Fibroblast of lung (primary cell): ENCODE data around the gene RNASEH2C. TPM values are rescaled to one million over a fixed set of nuclear protein-coding genes. Genes with fewer than 3 reads are reported as not detected.
A peak's percentile ranks its signal among the peaks of the same experiment; 100 is the strongest.
"Not testable (repeated sequence)": the region's sequence is repeated elsewhere in the genome, so short reads cannot be mapped to it uniquely, and the experiment has no call there.

Experiments used
- DNase-seq, 2 donors: peaks; one replicate each; pipeline versions ENCODE4 v3.0.0 to v3.0.0-alpha.2; 2010; ENCODE audit warnings: low read depth in 2 of 2
- H2AFZ ChIP-seq: 2 replicates; pipeline ENCODE4 v1.5.1; 2012; ENCODE audit warnings: low read length, control low read depth, inconsistent platforms
- H3K27ac ChIP-seq: 2 replicates; pipeline ENCODE4 v1.5.1; 2011; ENCODE audit warnings: low read length, control low read depth; ENCODE audit not compliant: insufficient read depth
- H3K27me3 ChIP-seq: 2 replicates; pipeline ENCODE4 v1.5.1; 2011; ENCODE audit warnings: mild to moderate bottlenecking, low read length; ENCODE audit not compliant: control insufficient read depth, insufficient read depth
- H3K36me3 ChIP-seq: 2 replicates; pipeline ENCODE4 v1.5.1; 2011; ENCODE audit warnings: low read length; ENCODE audit not compliant: control insufficient read depth, insufficient read depth
- H3K4me1 ChIP-seq: 2 replicates; pipeline ENCODE4 v1.5.1; 2011; ENCODE audit warnings: low read length; ENCODE audit not compliant: control insufficient read depth, insufficient read depth; ENCODE audit errors: extremely low read depth
- H3K4me2 ChIP-seq: 2 replicates; pipeline ENCODE4 v1.5.1; 2011; ENCODE audit warnings: low read length, control low read depth; ENCODE audit not compliant: insufficient read depth; ENCODE audit errors: extremely low read depth
- H3K4me3 ChIP-seq, 4 experiments: fragments of 200-600 bp in 1 of 4; sonication (generic) in 1 of 4; replicated peaks in 1 of 4; 2 replicates each; pipeline ENCODE4 v1.5.1; 2011 to 2016; ENCODE audit warnings: low read length in 4 of 4, low read depth in 3 of 4, mild to moderate bottlenecking in 3 of 4, control low read depth in 2 of 4, inconsistent platforms in 1 of 4, mixed read lengths in 1 of 4; ENCODE audit not compliant: insufficient read depth in 1 of 4; ENCODE audit errors: control extremely low read depth in 1 of 4
- H3K79me2 ChIP-seq: 2 replicates; pipeline ENCODE4 v1.5.1; 2012; ENCODE audit warnings: mild to moderate bottlenecking, low read length, inconsistent platforms; ENCODE audit not compliant: control insufficient read depth, insufficient read depth
- H3K9ac ChIP-seq: 2 replicates; pipeline ENCODE4 v1.5.1; 2011; ENCODE audit warnings: mild to moderate bottlenecking, low read length, control low read depth; ENCODE audit not compliant: insufficient read depth
- H3K9me3 ChIP-seq: 2 replicates; pipeline ENCODE4 v1.5.1; 2012; ENCODE audit warnings: low read depth, low read length; ENCODE audit not compliant: control insufficient read depth, insufficient read depth
- H4K20me1 ChIP-seq: 2 replicates; pipeline ENCODE4 v1.5.1; 2011; ENCODE audit warnings: low read length; ENCODE audit not compliant: control insufficient read depth, insufficient read depth; ENCODE audit errors: extremely low read depth
- EZH2 ChIP-seq: IDR thresholded peaks from 2 replicates; pipeline ENCODE4 v1.5.1; 2012; ENCODE audit warnings: low read length, control low read depth, mild to moderate bottlenecking; ENCODE audit errors: missing control alignments
- polyA plus RNA-seq, 2 donors: library from polyadenylated mRNA; depleted of rRNA in 1 of 2; stranded (reverse) in 1 of 2; unstranded in 1 of 2; fragments of >200 nt; gene quantifications; 2 replicates each; pipeline ENCODE4 v1.2.1, GENCODE V29; 2011 to 2012; ENCODE audit warnings: missing spikeins in 1 of 2
- total RNA-seq: library from RNA; depleted of rRNA; stranded (reverse); fragments of >200 nt; gene quantifications from 2 replicates; pipeline ENCODE4 v1.2.1, GENCODE V29; 2014
- TF ChIP-seq, protein P1 (sequence below), 2 donors: IDR thresholded peaks in 1 of 2; conservative IDR thresholded peaks in 1 of 2; 1 replicate in 1 of 2; 2 replicates in 1 of 2; pipeline ENCODE4 v1.5.1; 2011 to 2012; ENCODE audit warnings: low read length in 2 of 2, control low read depth in 1 of 2, inconsistent platforms in 1 of 2, low read depth in 1 of 2, mild to moderate bottlenecking in 1 of 2

The RNASEH2C gene
- total and polyA plus RNA-seq, 2 donors (not counting 1 experiment from before 2014, with no cell fraction given), result 12.6 to 29.1 TPM

DNA sequence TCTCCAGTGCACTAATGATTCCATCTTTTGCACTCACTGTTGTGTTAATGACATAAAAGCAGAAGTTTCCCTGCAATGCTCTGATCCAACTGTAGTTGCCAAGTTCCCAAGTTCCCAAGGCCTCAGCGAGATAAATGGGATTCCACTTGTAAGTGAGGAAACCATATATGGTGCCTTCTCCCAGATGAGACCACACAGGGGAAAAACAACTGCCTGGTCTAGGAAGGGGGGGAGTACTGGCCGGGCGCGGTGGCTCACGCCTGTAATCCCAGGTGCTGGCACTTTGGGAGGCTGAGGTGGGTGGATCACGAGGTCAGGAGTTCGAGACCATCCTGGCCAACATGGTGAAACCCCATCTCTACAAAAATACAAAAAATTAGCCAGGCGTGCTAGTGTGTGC lies 34.6 kb downstream of the RNASEH2C start:
- Histone ChIP-seq H3K9me3 (no peaks in the 10 kb centered on the region), H3K4me1 (no peaks in the 10 kb centered on the region), H3K4me2 (no peak overlapping the region), H3K27me3 (peaks cover 4% of the 10 kb centered on the region), H3K9ac (no peak overlapping the region), H3K36me3 (no peaks in the 10 kb centered on the region), H3K79me2 (no peaks in the 10 kb centered on the region), H2AFZ (no peak overlapping the region), H3K4me3 (no peak overlapping the region), H3K27ac (no peak overlapping the region), H4K20me1 (peaks cover 1% of the 10 kb centered on the region)
- DNase-seq, result peak in 1 of 2 donors; percentile 9
- no peak for TF ChIP-seq EZH2
- TF ChIP-seq, protein P1, sequence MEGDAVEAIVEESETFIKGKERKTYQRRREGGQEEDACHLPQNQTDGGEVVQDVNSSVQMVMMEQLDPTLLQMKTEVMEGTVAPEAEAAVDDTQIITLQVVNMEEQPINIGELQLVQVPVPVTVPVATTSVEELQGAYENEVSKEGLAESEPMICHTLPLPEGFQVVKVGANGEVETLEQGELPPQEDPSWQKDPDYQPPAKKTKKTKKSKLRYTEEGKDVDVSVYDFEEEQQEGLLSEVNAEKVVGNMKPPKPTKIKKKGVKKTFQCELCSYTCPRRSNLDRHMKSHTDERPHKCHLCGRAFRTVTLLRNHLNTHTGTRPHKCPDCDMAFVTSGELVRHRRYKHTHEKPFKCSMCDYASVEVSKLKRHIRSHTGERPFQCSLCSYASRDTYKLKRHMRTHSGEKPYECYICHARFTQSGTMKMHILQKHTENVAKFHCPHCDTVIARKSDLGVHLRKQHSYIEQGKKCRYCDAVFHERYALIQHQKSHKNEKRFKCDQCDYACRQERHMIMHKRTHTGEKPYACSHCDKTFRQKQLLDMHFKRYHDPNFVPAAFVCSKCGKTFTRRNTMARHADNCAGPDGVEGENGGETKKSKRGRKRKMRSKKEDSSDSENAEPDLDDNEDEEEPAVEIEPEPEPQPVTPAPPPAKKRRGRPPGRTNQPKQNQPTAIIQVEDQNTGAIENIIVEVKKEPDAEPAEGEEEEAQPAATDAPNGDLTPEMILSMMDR (conservative IDR thresholded peaks at IDR 0.05 in 1 of 2, IDR thresholded peaks at IDR 0.05 in 1 of 2; ENCODE audit: low read depth in 1 of 2, low read length in 2 of 2), result no peak

DNA sequence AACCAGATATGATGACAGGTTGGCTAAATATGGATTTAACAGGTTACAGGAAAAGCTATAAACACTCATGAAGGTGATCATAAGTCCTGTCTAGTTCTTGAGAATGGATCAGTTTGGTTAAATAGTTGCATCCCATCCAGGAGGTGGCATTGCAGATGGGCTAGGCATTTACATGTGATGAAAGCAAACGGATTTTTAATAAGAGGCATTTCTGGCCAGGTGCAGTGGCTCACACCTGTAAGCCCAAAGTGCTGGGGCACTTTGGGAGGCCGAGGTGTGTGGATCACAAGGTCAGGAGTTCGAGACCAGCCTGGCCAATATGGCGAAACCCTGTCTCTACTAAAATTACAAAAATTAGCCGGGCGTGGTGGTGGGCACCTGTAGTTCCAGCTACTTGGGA lies 37.1 kb downstream of the RNASEH2C start:
- not testable (repeated sequence) for H4K20me1 ChIP-seq, H3K9ac ChIP-seq, H3K27ac ChIP-seq, H3K79me2 ChIP-seq, DNase-seq, H3K4me3 ChIP-seq, H2AFZ ChIP-seq, H3K4me2 ChIP-seq, H3K9me3 ChIP-seq, H3K27me3 ChIP-seq, H3K36me3 ChIP-seq, H3K4me1 ChIP-seq

DNA sequence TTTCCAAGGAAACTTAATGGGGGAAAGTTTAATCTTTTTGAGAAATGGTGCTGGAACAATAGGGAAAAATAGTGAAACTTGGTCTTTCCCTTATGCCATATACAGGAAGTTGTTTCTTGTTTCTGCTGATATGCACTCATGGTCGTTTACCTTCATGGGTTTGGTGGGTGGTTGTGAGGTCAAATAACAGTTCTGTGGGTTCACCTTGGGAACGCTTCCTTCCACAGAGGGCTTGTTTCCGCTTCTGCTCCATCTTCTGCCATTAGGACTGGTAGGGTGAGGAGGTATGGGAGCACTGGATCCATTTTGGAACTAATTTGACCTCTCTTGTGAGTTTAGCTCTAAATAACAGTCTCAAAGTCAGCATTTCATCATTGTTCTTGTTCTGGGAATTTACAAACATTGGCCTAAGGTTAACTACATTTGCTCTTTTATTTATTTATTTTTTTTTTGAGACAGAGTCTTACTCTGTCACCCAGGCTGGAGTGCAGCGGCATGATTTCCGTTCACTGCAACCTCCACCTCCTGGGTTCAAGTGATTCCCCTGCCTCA lies 40.3 kb downstream of the RNASEH2C start:
- DNase-seq, result no peak
- Histone ChIP-seq H3K36me3 (no peaks in the 10 kb centered on the region), H3K79me2 (no peaks in the 10 kb centered on the region), H3K4me1 (no peaks in the 10 kb centered on the region), H3K4me3 (no peak overlapping the region), H3K27me3 (peaks cover 4% of the 10 kb centered on the region), H3K9me3 (no peaks in the 10 kb centered on the region), H2AFZ (no peak overlapping the region), H4K20me1 (peaks cover 1% of the 10 kb centered on the region), H3K27ac (no peak overlapping the region), H3K9ac (no peak overlapping the region), H3K4me2 (no peak overlapping the region)
- TF ChIP-seq, protein P1 (conservative IDR thresholded peaks at IDR 0.05 in 1 of 2, IDR thresholded peaks at IDR 0.05 in 1 of 2; ENCODE audit: low read depth in 1 of 2, low read length in 2 of 2), result no peak
- no peak for TF ChIP-seq EZH2
